GM12874 (cell line): Measurements from ENCODE around the gene DRAXIN.

ENCODE experiments used
- TF ChIP-seq, protein P1 (sequence below): IDR thresholded peaks from 2 replicates; pipeline ENCODE4 v1.5.1; 2011; ENCODE audit warnings: low read depth, mild to moderate bottlenecking, control low read depth, low read length, moderate library complexity; ENCODE audit not compliant: insufficient read depth

DRAXIN gene

DNA sequence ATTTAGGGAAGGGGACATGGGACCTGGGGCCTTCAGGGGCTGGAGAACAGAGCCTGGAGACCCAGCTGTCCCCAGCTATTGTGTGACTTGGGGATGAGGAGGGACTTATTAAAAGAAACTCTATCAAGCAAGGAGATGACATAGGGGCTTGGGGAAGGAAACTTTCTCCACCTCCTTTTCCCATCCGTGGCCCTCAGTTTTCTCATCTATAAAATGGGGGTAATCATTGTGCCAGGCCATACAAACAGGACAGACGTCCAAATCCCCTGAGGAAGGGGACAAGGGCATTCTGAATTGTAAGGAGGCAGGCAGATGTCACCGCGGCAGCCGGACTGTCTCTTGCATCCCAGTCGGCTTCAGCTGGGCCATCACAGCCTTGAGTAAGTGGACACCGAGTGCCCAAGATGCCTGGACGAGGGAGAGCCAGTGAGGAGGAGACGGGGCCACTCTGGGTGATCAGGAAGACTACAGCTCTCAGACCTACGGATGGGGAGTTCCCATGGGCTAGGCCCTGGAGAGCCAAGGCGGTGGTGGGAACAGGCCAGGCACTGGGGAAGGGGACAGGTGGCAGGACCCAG, 39.2 kb upstream of the DRAXIN start:
- TF ChIP-seq, protein P1, sequence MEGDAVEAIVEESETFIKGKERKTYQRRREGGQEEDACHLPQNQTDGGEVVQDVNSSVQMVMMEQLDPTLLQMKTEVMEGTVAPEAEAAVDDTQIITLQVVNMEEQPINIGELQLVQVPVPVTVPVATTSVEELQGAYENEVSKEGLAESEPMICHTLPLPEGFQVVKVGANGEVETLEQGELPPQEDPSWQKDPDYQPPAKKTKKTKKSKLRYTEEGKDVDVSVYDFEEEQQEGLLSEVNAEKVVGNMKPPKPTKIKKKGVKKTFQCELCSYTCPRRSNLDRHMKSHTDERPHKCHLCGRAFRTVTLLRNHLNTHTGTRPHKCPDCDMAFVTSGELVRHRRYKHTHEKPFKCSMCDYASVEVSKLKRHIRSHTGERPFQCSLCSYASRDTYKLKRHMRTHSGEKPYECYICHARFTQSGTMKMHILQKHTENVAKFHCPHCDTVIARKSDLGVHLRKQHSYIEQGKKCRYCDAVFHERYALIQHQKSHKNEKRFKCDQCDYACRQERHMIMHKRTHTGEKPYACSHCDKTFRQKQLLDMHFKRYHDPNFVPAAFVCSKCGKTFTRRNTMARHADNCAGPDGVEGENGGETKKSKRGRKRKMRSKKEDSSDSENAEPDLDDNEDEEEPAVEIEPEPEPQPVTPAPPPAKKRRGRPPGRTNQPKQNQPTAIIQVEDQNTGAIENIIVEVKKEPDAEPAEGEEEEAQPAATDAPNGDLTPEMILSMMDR, result no peak

- TF ChIP-seq, protein P1, result no peak
Observed at GRCh38 chr1:11653101-11653860, 38.2 kb upstream of the DRAXIN start.

- TF ChIP-seq, protein P1, result no peak
Observed at GRCh38 chr1:11653861-11654136, 37.7 kb upstream of the DRAXIN start.

- TF ChIP-seq, protein P1, result no peak
Observed at GRCh38 chr1:11654137-11654938, 37.2 kb upstream of the DRAXIN start, which contains the start of the genes FBXO2 and FBXO44. TSS of gene FBXO2 (minus strand) at chr1:11654429. CDS start at chr1:11654340, 89 bp downstream. TSS of gene FBXO44 (plus strand) at chr1:11654877. CDS start at chr1:11655836, 959 bp downstream.

DNA sequence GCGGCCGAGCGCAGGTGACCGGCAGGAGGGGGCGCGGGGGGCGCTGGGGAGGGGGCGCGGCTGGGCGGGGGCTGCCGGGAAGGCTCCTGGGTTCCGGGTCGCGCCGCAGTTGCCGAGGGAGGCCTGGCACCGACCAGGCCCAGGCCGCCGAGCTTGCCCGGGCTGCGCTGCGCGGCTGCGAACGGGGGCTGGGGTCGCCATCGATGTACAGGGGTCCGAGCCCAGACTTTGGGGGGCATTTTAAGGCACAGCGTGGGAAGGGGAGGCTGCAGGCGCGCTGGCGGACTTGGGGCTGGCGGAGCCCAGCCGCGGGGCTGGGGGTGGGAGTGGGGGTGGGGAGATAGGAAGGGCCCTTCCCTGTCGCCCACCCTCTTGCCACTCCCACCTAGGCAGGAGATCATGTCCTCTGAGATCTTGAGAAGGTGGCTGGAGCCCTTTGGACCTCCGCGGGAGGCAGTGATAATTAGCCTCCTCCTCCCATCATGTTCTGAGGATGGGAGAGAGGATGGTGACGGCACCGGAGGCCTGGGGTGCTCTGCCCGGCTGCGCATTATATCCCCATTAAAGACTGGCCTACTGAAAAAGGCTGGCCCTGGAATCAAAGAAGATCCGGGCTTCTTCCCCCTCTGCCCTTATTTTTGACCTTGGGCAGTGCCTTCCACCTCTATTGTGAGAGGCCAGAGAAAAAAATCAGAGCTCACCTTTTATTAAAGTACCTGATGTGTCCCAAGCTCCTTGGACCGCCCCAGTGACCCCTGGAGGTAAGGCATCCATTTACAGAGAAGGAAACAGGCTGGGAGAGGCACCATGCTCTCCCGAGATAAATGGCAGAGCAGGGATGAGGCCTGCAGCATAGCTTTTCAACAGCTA, 36.3 kb upstream of the DRAXIN start:
- TF ChIP-seq, protein P1, result no peak

- TF ChIP-seq, protein P1, result no peak
Observed at GRCh38 chr1:11657654-11658053, 33.9 kb upstream of the DRAXIN start.
